CD4-positive, alpha-beta T cell (primary cell): ENCODE measurements around the gene THOC5. TPM values are rescaled to one million over a fixed set of nuclear protein-coding genes. Genes with fewer than 3 reads are reported as not detected.
"Not testable (repeated sequence)": the region's sequence is repeated elsewhere in the genome, so short reads cannot be mapped to it uniquely, and the experiment has no call there.

Experiments used
- ATAC-seq: fragments of 200-7000 bp; cut with Tn5 transposase; one replicate; pipeline ENCODE4 v1.10.0; 2022; ENCODE audit warnings: mild to moderate bottlenecking; ENCODE audit not compliant: poor library complexity
- CTCF ChIA-PET: fragments of 350-600 bp; sonication (Branson Sonifier 250); formaldehyde crosslinking; loops from one replicate; lab custom pipeline; 2021; ENCODE audit warnings: antibody characterized with exemption, inconsistent platforms; lab: Charles Lee
- POLR2A ChIA-PET: fragments of 350-600 bp; sonication (Branson Sonifier 250); formaldehyde crosslinking; loops from one replicate; lab custom pipeline; 2021; ENCODE audit warnings: antibody characterized with exemption, inconsistent platforms; lab: Charles Lee
- DNase-seq, 14 experiments: peaks; one replicate each; pipeline ENCODE4 v3.0.0-alpha.2; 2013 to 2020; ENCODE audit warnings: mixed read lengths in 2 of 14
- H3K27ac ChIP-seq, 2 donors: one replicate each; pipeline versions ENCODE4 v1.5.1 to v1.7.0; 2013; ENCODE audit warnings: low read length in 2 of 2, low read depth in 1 of 2, mild to moderate bottlenecking in 1 of 2
- H3K27me3 ChIP-seq, 2 experiments: 1 replicate in 1 of 2; 2 replicates in 1 of 2; pipeline versions ENCODE4 v1.6.1 to v1.7.0; 2013; ENCODE audit warnings: low read length in 2 of 2, control low read depth in 1 of 2, mild to moderate bottlenecking in 1 of 2, moderate library complexity in 1 of 2; ENCODE audit not compliant: insufficient read depth in 2 of 2, control insufficient read depth in 1 of 2
- H3K36me3 ChIP-seq: one replicate; pipeline ENCODE4 v1.6.1; 2013; ENCODE audit warnings: low read length, control low read depth; ENCODE audit not compliant: insufficient read depth
- H3K4me1 ChIP-seq: one replicate; pipeline ENCODE4 v1.6.1; 2013; ENCODE audit warnings: low read length, control low read depth; ENCODE audit not compliant: insufficient read depth
- H3K4me3 ChIP-seq: one replicate; pipeline ENCODE4 v1.5.1; 2013; ENCODE audit warnings: mild to moderate bottlenecking, low read length, moderate library complexity
- H3K9me3 ChIP-seq, 2 experiments: 1 replicate in 1 of 2; 2 replicates in 1 of 2; pipeline versions ENCODE4 v1.6.1 to v1.7.0; 2013; ENCODE audit warnings: low read length in 2 of 2, mild to moderate bottlenecking in 2 of 2, control low read depth in 1 of 2, moderate library complexity in 1 of 2; ENCODE audit not compliant: control insufficient read depth in 1 of 2, insufficient read depth in 1 of 2
- H3K27ac Mint-ChIP-seq: one replicate; pipeline ENCODE4 v1.8.0; 2020; ENCODE audit warnings: mixed read lengths
- H3K27me3 Mint-ChIP-seq: one replicate; pipeline ENCODE4 v1.8.0; 2021; ENCODE audit warnings: mixed read lengths
- H3K36me3 Mint-ChIP-seq: one replicate; pipeline ENCODE4 v1.8.0; 2021; ENCODE audit warnings: low read depth, mixed read lengths
- H3K4me1 Mint-ChIP-seq: one replicate; pipeline ENCODE4 v1.8.0; 2021; ENCODE audit warnings: low read depth, mixed read lengths
- H3K4me3 Mint-ChIP-seq: one replicate; pipeline ENCODE4 v1.8.0; 2020; ENCODE audit warnings: mild to moderate bottlenecking, mixed read lengths
- H3K9me3 Mint-ChIP-seq: one replicate; pipeline ENCODE4 v1.8.0; 2020; ENCODE audit warnings: mixed read lengths
- intact Hi-C, 2 experiments: fragments of 100-400 bp; cut with DNase I in 1 of 2; cut with micrococcal nuclease in 1 of 2; formaldehyde crosslinking; loops; one replicate each; pipeline versions ENCODE4 v1.15.1 to v1.9.0; 2023 to 2025; cut with DNase I, micrococcal nuclease
- total RNA-seq, 174 experiments: library from RNA in 2 of 174; stranded (reverse) in 2 of 174; gene quantifications; one replicate each; pipeline ENCODE4 v1.2.3 and lab custom pipeline; 2021 to 2026
- TF ChIP-seq, protein P1 (sequence below): fragments of 200-600 bp; IDR thresholded peaks from one replicate; pipeline ENCODE4 v1.8.0; 2022; ENCODE audit warnings: antibody characterized with exemption, mild to moderate bottlenecking

THOC5 gene
- total RNA-seq, 2 experiments from 2014 or later: 27.1 to 32.9 TPM

GRCh38 chr22:29596408-29596807 is 42.9 kb upstream of the THOC5 start:
- H3K9me3 Mint-ChIP-seq: no peaks in the 10 kb centered on the region
- no peak overlapping the region for H3K4me3 ChIP-seq

DNA sequence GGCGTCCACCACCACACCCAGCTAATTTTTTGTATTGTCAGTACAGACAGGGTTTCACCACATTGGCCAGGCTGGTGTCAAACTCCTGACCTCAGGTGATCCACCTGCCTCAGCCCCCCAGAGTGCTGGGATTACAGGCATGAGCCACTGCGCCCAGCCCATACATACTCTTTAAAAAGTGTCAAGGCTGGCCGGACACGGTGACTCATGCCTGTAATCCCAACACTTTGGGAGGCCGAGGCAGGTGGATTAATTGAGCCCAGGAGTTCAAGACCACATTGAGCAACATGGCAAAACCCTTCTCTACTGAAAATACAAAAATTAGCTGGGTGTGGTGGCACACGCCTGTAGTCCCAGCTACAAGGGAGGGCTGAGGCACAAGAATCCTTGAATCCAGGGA is 40.9 kb upstream of the THOC5 start:
- H3K4me3 ChIP-seq, H3K4me3 Mint-ChIP-seq, H3K27me3 ChIP-seq, H3K27me3 Mint-ChIP-seq, H3K36me3 ChIP-seq, H3K9me3 Mint-ChIP-seq, CTCF ChIA-PET, ATAC-seq, H3K27ac ChIP-seq, H3K36me3 Mint-ChIP-seq, H3K9me3 ChIP-seq, POLR2A ChIA-PET, H3K27ac Mint-ChIP-seq, DNase-seq: not testable (repeated sequence)
- intact Hi-C loops: loop anchor here in 1 of 2 experiments (5.0 kb wide), 1 partner anchor 493 kb away; no protein-coding TSS in a partner anchor
- peaks cover 11% of the 10 kb centered on the region for H3K4me1 Mint-ChIP-seq
- peaks cover 12% of the 10 kb centered on the region for H3K4me1 ChIP-seq

More at GRCh38 chr22:29596408-29596807, 42.9 kb upstream of the THOC5 start:
- Mint-ChIP-seq H3K4me1 (no peaks in the 10 kb centered on the region), H3K27me3 (no peaks in the 10 kb centered on the region), H3K36me3 (no peaks in the 10 kb centered on the region), H3K4me3 (no peak overlapping the region), H3K27ac (no peak overlapping the region)
- no peaks in the 10 kb centered on the region for H3K36me3 ChIP-seq
- ATAC-seq (no peak), DNase-seq (no peak)
- intact Hi-C loops: no loop called here
- H3K27ac ChIP-seq: no peak overlapping the region
- ChIA-PET CTCF (no interaction called here), POLR2A (no interaction called here)
- H3K4me1 ChIP-seq: no peaks in the 10 kb centered on the region
- no peaks in the 10 kb centered on the region for H3K27me3 ChIP-seq
- TF ChIP-seq, protein P1, sequence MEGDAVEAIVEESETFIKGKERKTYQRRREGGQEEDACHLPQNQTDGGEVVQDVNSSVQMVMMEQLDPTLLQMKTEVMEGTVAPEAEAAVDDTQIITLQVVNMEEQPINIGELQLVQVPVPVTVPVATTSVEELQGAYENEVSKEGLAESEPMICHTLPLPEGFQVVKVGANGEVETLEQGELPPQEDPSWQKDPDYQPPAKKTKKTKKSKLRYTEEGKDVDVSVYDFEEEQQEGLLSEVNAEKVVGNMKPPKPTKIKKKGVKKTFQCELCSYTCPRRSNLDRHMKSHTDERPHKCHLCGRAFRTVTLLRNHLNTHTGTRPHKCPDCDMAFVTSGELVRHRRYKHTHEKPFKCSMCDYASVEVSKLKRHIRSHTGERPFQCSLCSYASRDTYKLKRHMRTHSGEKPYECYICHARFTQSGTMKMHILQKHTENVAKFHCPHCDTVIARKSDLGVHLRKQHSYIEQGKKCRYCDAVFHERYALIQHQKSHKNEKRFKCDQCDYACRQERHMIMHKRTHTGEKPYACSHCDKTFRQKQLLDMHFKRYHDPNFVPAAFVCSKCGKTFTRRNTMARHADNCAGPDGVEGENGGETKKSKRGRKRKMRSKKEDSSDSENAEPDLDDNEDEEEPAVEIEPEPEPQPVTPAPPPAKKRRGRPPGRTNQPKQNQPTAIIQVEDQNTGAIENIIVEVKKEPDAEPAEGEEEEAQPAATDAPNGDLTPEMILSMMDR: no peak
- H3K9me3 ChIP-seq: peaks cover 0 to 4% of the 10 kb centered on the region in 2 experiments

DNA sequence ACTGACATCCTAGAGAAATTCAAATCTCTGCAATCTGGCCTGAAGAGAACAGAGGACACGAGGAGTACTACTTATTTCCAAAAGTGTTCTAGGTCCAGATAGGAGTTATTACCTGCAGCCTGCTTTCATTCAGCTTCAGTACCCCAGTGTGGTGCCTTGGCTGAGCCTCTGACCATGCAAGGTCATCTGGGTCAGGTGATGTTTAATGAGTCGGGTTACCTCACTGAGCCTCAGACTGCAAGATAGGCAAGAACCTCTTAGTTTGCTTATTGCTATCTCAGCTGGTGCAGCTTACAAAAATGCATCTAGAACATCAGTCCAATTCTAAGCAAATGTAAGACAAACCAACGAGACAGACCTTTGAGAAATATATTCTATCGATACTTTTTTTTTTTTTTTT is 40.4 kb upstream of the THOC5 start:
- ChIA-PET POLR2A (no interaction called here), CTCF (no interaction called here)
- intact Hi-C loops: loop anchor here in 1 of 2 experiments (5.0 kb wide), 1 partner anchor 493 kb away; no protein-coding TSS in a partner anchor
- no peak overlapping the region for H3K4me3 ChIP-seq
- ATAC-seq: no peak
- no peak for DNase-seq
- Mint-ChIP-seq H3K4me1 (peaks cover 11% of the 10 kb centered on the region), H3K36me3 (no peaks in the 10 kb centered on the region), H3K9me3 (no peaks in the 10 kb centered on the region), H3K27me3 (no peaks in the 10 kb centered on the region), H3K4me3 (no peak overlapping the region), H3K27ac (no peak overlapping the region)
- H3K27me3 ChIP-seq: no peaks in the 10 kb centered on the region
- H3K4me1 ChIP-seq: peaks cover 12% of the 10 kb centered on the region
- TF ChIP-seq, protein P1: no peak
- H3K9me3 ChIP-seq: peaks cover 0 to 4% of the 10 kb centered on the region in 2 experiments
- no peaks in the 10 kb centered on the region for H3K36me3 ChIP-seq
- no peak overlapping the region for H3K27ac ChIP-seq
